Sigmoid colon (tissue), 7 donors: ENCODE data around the gene SKAP1. TPM values are rescaled to one million over a fixed set of nuclear protein-coding genes. Genes with fewer than 3 reads are reported as not detected.
A peak's percentile ranks its signal among the peaks of the same experiment; 100 is the strongest.

Experiments used
- DNase-seq: peaks from one replicate; pipeline ENCODE4 v3.0.0-alpha.2; 2019
- H3K27ac ChIP-seq, 4 donors: fragments of 200-600 bp; sonication (generic); one replicate each; pipeline ENCODE4 v1.5.1; 2016 to 2019; ENCODE audit warnings: mild to moderate bottlenecking in 1 of 4
- H3K27me3 ChIP-seq, 3 donors: fragments of 200-600 bp; sonication (generic); one replicate each; pipeline ENCODE4 v1.5.1; 2019; ENCODE audit warnings: mild to moderate bottlenecking in 1 of 3
- H3K36me3 ChIP-seq, 4 donors: fragments of 200-600 bp; sonication (generic); one replicate each; pipeline ENCODE4 v1.5.1; 2016 to 2019
- H3K4me1 ChIP-seq, 4 donors: fragments of 200-600 bp; sonication (generic); one replicate each; pipeline ENCODE4 v1.5.1; 2017 to 2019
- H3K4me3 ChIP-seq, 4 donors: fragments of 200-600 bp; sonication (generic); one replicate each; pipeline ENCODE4 v1.5.1; 2017 to 2019; ENCODE audit warnings: mild to moderate bottlenecking in 2 of 4, moderate library complexity in 1 of 4
- H3K9me3 ChIP-seq, 4 donors: fragments of 200-600 bp in 3 of 4; sonication (generic) in 3 of 4; one replicate each; pipeline versions ENCODE4 v1.5.1 to v1.6.1; 2013 to 2019
- EP300 ChIP-seq, 4 donors: sonication (generic); formaldehyde crosslinking; IDR thresholded peaks; one replicate each; pipeline ENCODE4 v1.6.1; 2017; ENCODE audit warnings: antibody characterized with exemption in 4 of 4
- POLR2A ChIP-seq, 2 donors: fragments of 450-650 bp; IDR thresholded peaks; one replicate each; pipeline ENCODE4 v1.6.1; 2016; ENCODE audit warnings: antibody characterized with exemption in 2 of 2, mild to moderate bottlenecking in 2 of 2, moderate library complexity in 2 of 2
- POLR2AphosphoS5 ChIP-seq, 4 donors: sonication (generic); formaldehyde crosslinking; IDR thresholded peaks; one replicate each; pipeline ENCODE4 v1.6.1; 2017; ENCODE audit warnings: antibody characterized with exemption in 4 of 4
- WGBS, 2 donors: extraction: QIAGEN DNeasy Blood & Tissue Kit; methylation state at CpG; one replicate each; pipeline ENCODE4 v1.1.7; 2013; 5-methylcytosine and 5-hydroxymethylcytosine counted together
- intact Hi-C: fragments of 100-400 bp; cut with DNase I; formaldehyde crosslinking; loops from one replicate; pipeline ENCODE4 v1.15.1; 2023
- polyA plus RNA-seq, 3 donors: library from polyadenylated mRNA; stranded (reverse); fragments of 200-250 nt; gene quantifications; one replicate each; pipeline ENCODE4 v1.2.3, GENCODE V29; 2013
- total RNA-seq, 4 donors: library from RNA; depleted of rRNA; stranded (reverse); fragments of >200 nt; gene quantifications; one replicate each; pipeline ENCODE4 v1.1.0, GENCODE V29; 2016
- TF ChIP-seq, protein P1 (sequence below), 4 experiments: fragments of 450-650 bp in 3 of 4; fragments of 200-600 bp in 1 of 4; IDR thresholded peaks; one replicate each; pipeline ENCODE4 v1.5.1; 2016 to 2019; ENCODE audit warnings: antibody characterized with exemption in 4 of 4, mild to moderate bottlenecking in 3 of 4, moderate library complexity in 2 of 4
- donor health status: healthy with polysubstance abuse.
- donor health status: Bipolar disorder and iron deficiency.
- donor health status: healthy.

SKAP1 gene
- total and polyA plus RNA-seq, 7 donors, result 0.36 to 10.3 (median 1.4) TPM; not detected in 1

DNA sequence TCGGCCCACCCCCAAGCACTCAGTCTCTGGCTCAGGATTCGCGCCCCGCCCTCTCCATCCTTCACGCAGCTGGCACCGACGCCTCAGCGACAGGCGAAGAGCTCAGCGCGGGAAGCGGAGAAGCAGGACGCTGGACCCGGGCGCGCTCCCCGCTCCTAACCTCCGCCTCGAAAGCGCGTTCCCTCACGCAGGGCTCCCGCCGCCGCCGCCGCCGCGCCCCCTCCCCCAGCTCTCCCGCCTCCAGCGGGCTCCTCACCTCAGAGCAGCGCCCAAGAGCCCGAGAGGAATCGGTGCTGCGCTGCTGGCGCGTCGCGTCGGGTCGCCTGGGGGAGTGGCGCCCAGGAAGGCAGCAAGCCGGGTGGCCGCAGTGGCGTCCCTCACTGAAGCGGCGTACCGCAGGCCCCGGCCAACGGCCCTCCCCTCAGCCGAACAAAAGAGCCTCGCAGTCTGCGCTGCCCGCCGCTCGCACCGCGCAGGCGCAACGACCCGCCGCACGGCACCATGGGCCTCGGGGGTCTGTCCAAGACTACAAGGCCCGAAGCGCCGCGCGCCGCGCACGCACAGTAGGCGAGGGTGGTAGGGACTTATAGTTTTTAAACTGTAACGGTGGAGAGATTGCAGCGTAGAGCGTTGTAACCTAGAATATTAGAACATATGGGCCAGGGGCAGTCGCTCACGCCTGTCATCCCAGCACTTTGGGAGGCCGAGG, 328.8 kb downstream of the SKAP1 start, which contains the start of gene CBX1:
Gene CBX1, minus strand, starts transcription at position 467 of the 709 bp plus-strand sequence. CDS start 24,474 bp downstream, outside the sequence.
- 1% methylated on average over 79 of the region's 79 CpGs for WGBS, 2 donors
- TF ChIP-seq EP300 (IDR thresholded peaks at IDR 0.05), result no peak
- peak; percentile 77 to 92 (median 91) for TF ChIP-seq POLR2AphosphoS5 (IDR thresholded peaks at IDR 0.05)
- TF ChIP-seq, protein P1, sequence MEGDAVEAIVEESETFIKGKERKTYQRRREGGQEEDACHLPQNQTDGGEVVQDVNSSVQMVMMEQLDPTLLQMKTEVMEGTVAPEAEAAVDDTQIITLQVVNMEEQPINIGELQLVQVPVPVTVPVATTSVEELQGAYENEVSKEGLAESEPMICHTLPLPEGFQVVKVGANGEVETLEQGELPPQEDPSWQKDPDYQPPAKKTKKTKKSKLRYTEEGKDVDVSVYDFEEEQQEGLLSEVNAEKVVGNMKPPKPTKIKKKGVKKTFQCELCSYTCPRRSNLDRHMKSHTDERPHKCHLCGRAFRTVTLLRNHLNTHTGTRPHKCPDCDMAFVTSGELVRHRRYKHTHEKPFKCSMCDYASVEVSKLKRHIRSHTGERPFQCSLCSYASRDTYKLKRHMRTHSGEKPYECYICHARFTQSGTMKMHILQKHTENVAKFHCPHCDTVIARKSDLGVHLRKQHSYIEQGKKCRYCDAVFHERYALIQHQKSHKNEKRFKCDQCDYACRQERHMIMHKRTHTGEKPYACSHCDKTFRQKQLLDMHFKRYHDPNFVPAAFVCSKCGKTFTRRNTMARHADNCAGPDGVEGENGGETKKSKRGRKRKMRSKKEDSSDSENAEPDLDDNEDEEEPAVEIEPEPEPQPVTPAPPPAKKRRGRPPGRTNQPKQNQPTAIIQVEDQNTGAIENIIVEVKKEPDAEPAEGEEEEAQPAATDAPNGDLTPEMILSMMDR (IDR thresholded peaks at IDR 0.05), result no peak
- TF ChIP-seq POLR2A (IDR thresholded peaks at IDR 0.05), result peak; percentile 44 to 61
- intact Hi-C loops, result loop anchor here (2.0 kb wide), 1 partner anchor 76 kb away; no protein-coding TSS in a partner anchor
- peak; percentile 96 for DNase-seq
- Histone ChIP-seq H3K27me3 (no peaks in the 10 kb centered on the region), H3K9me3 (no peaks in the 10 kb centered on the region), H3K4me1 (peaks cover 0 to 28% (median 9%) of the 10 kb centered on the region in 4 donors), H3K27ac (peak within 1 kb of the TSS; percentile 94 to 98 (median 95)), H3K36me3 (no peaks in the 10 kb centered on the region), H3K4me3 (peak within 1 kb of the TSS; percentile 81 to 100 (median 94))

DNA sequence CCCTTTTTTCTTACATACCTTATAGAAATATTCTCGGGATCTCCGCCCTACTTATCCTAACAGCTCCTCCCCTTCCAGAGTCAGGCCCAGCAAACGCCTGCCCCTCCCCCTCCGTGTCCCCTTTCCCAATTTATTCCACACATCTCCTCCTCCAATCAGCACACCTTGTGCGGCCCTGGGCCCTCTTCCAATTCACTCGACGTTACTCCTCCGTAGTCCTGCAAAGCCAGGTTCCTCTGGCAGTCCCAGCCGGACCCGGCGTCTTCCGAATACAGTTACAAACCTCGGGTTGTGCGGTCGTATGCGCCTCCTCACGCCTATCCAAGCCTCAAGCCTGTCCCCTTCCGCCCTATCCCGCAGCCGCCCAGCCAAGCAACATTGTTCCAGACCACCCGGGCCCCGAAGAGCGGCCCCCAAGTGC, 329.4 kb downstream of the SKAP1 start:
- peak overlapping the region; percentile 81 to 100 (median 94) for H3K4me3 ChIP-seq
- TF ChIP-seq EP300 (IDR thresholded peaks at IDR 0.05), result no peak
- no peak for TF ChIP-seq POLR2AphosphoS5 (IDR thresholded peaks at IDR 0.05)
- no peak for TF ChIP-seq POLR2A (IDR thresholded peaks at IDR 0.05)
- TF ChIP-seq, protein P1 (IDR thresholded peaks at IDR 0.05), result no peak
- 1 to 2% methylated on average over 23 of the region's 23 CpGs for WGBS, 2 donors
- intact Hi-C loops, result loop anchor here (2.0 kb wide), 1 partner anchor 76 kb away; no protein-coding TSS in a partner anchor
- peaks cover 0 to 28% (median 9%) of the 10 kb centered on the region in 4 donors for H3K4me1 ChIP-seq
- no peaks in the 10 kb centered on the region for H3K36me3 ChIP-seq
- no peaks in the 10 kb centered on the region for H3K27me3 ChIP-seq
- peak; percentile 81 for DNase-seq
- H3K27ac ChIP-seq, result peak overlapping the region; percentile 94 to 98 (median 95)
- no peaks in the 10 kb centered on the region for H3K9me3 ChIP-seq

DNA sequence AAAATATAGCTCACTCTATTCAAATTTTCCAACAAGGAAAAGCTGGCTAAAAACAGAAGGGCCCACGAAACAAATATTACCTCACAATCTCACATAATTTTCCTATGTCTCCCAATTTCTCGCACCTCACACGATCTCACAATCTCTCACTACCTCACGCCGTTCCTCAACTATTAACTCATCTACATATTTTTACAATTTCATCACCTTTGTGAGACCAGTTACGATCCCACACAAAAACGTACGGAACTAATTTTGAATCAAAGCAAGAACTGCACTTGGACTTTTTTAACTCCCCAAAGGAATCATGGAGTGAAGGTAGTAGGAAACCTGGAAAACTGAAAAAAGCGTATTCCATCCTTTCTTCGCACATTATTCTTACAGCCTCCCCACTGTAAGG, 329.9 kb downstream of the SKAP1 start:
- Histone ChIP-seq H3K27me3 (no peaks in the 10 kb centered on the region), H3K4me1 (peaks cover 0 to 28% (median 9%) of the 10 kb centered on the region in 4 donors), H3K36me3 (no peaks in the 10 kb centered on the region), H3K4me3 (peak overlapping the region; percentile 81 to 100 (median 94)), H3K27ac (peak overlapping the region; percentile 94 to 98 (median 95)), H3K9me3 (no peaks in the 10 kb centered on the region)
- intact Hi-C loops, result loop anchor here (2.0 kb wide), 1 partner anchor 75 kb away; no protein-coding TSS in a partner anchor
- TF ChIP-seq POLR2AphosphoS5 (IDR thresholded peaks at IDR 0.05) (no peak), POLR2A (IDR thresholded peaks at IDR 0.05) (no peak), EP300 (IDR thresholded peaks at IDR 0.05) (no peak)
- TF ChIP-seq, protein P1 (IDR thresholded peaks at IDR 0.05), result no peak
- WGBS, 2 donors, result 41 to 55% methylated on average over 10 of the region's 10 CpGs
- DNase-seq, result peak; percentile 4

DNA sequence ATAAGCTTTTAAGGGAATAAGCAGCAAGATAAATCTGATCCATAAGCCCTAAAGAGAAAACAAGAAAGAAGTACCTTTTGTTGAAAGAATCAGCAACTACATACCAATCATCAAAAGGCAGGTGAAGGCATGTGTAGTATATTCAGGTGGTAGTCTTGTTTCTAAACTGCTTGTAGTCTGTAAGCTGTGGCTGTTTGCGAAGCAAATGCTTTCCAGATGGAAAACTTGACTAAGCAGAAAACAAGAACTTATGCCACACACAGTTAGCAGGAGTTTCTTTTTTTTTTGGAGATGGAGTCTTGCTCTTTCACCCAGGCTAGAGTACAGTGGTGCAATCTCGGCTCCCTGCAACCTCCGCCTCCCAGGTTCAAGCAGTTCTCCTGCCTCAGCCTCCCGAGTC, 334.4 kb downstream of the SKAP1 start:
- Histone ChIP-seq H3K36me3 (peaks cover 0 to 13% (median 1%) of the 10 kb centered on the region in 4 donors), H3K4me3 (no peak overlapping the region), H3K27ac (no peak overlapping the region), H3K9me3 (no peaks in the 10 kb centered on the region), H3K27me3 (no peaks in the 10 kb centered on the region), H3K4me1 (peaks cover 0 to 28% (median 9%) of the 10 kb centered on the region in 4 donors)
- intact Hi-C loops, result no loop called here
- TF ChIP-seq, protein P1 (IDR thresholded peaks at IDR 0.05), result no peak
- TF ChIP-seq POLR2AphosphoS5 (IDR thresholded peaks at IDR 0.05), result no peak
- TF ChIP-seq EP300 (IDR thresholded peaks at IDR 0.05), result no peak
- no peak for TF ChIP-seq POLR2A (IDR thresholded peaks at IDR 0.05)
- 58 to 83% methylated on average over 4 of the region's 4 CpGs for WGBS, 2 donors
- DNase-seq, result no peak
